ENCODE results near the gene AARS2.

DNA sequence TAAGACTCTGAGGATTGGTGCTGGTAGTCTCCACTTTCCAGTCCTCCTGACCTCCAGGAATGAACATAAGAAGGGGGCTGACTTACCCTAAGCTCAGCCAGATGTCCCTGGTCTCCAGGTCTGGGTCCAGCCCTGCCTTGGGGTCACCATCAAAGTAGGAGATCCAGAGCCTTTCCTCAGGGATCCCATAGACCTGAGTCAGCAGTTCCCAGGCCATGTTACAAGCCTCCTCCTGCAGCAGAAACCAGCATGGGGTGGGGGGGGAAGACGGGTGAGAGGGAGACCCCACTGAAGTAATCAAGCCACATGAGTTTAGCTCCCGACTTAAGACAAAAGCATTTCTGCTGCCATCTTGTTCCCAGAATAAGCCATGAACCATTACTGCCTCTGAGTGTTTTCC, 1.8 kb downstream of the AARS2 start:
- TF ChIP-seq PAX5 (IDR thresholded peaks at IDR 0.05; ENCODE audit: insufficient read depth, low read length, severe bottlenecking) (no peak), POLR2AphosphoS5 (IDR thresholded peaks at IDR 0.05; ENCODE audit: low read depth, low read length) (no peak)

Data from GM12891 (cell line).